Stomach (tissue), 4 donors: ENCODE data around the gene FCAR.

Experiments
- EP300 ChIP-seq: sonication (generic); formaldehyde crosslinking; IDR thresholded peaks from one replicate; pipeline ENCODE4 v1.6.1; 2017; ENCODE audit warnings: antibody characterized with exemption
- POLR2A ChIP-seq, 4 donors: fragments of 450-650 bp; IDR thresholded peaks; one replicate each; pipeline ENCODE4 v1.6.1; 2016; ENCODE audit warnings: antibody characterized with exemption in 4 of 4, control low read depth in 2 of 4, mild to moderate bottlenecking in 1 of 4, moderate library complexity in 1 of 4
- POLR2AphosphoS5 ChIP-seq, 3 donors: sonication (generic); formaldehyde crosslinking; IDR thresholded peaks; one replicate each; pipeline ENCODE4 v1.6.1; 2016; ENCODE audit warnings: antibody characterized with exemption in 3 of 3
- TF ChIP-seq, protein P1 (sequence below), 7 experiments: fragments of 450-650 bp in 4 of 7; fragments of 200-600 bp in 3 of 7; sonication (generic) in 3 of 7; IDR thresholded peaks; one replicate each; pipeline ENCODE4 v1.5.1; 2016 to 2019; ENCODE audit warnings: antibody characterized with exemption in 7 of 7, control low read depth in 2 of 7, mild to moderate bottlenecking in 1 of 7

DNA sequence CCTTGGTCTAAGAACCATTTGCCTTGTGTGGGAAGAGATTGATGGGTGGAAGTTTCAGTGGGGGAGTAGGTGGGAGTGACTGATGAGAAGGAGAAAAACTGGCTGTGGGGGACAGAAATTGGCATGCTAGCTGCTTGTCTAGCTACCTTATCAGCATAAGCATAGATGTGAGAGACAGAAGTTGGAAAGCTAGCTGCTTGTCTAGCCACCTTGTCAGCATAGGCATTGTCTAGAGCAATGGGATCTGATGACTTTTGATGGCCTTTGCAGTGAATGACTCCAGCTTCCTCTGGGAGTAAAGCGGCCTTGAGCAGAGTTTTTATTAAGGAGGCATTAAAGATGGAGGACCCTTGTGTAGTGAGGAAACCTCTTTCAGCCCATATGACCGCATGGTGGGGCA, 22.0 kb downstream of the FCAR start:
- TF ChIP-seq POLR2AphosphoS5 (IDR thresholded peaks at IDR 0.05), result no peak
- TF ChIP-seq POLR2A (IDR thresholded peaks at IDR 0.05), result no peak
- TF ChIP-seq, protein P1, sequence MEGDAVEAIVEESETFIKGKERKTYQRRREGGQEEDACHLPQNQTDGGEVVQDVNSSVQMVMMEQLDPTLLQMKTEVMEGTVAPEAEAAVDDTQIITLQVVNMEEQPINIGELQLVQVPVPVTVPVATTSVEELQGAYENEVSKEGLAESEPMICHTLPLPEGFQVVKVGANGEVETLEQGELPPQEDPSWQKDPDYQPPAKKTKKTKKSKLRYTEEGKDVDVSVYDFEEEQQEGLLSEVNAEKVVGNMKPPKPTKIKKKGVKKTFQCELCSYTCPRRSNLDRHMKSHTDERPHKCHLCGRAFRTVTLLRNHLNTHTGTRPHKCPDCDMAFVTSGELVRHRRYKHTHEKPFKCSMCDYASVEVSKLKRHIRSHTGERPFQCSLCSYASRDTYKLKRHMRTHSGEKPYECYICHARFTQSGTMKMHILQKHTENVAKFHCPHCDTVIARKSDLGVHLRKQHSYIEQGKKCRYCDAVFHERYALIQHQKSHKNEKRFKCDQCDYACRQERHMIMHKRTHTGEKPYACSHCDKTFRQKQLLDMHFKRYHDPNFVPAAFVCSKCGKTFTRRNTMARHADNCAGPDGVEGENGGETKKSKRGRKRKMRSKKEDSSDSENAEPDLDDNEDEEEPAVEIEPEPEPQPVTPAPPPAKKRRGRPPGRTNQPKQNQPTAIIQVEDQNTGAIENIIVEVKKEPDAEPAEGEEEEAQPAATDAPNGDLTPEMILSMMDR (IDR thresholded peaks at IDR 0.05), result no peak
- no peak for TF ChIP-seq EP300
